ENCODE results near the gene NUMB. TPM values are rescaled to one million over a fixed set of nuclear protein-coding genes. Genes with fewer than 3 reads are reported as not detected.

NUMB gene
- polyA plus RNA-seq, 1 donor from 2014 or later, result 11.5 TPM

- Histone ChIP-seq H3K79me2 (replicated peaks; ENCODE audit: insufficient read depth, low read length) (no peaks in the 10 kb centered on the region), H4K20me1 (ENCODE audit: insufficient read depth) (no peaks in the 10 kb centered on the region), H3K9me3 (ENCODE audit: low read length) (no peaks in the 10 kb centered on the region), H3K4me3 (ENCODE audit: low read length) (no peak overlapping the region), H3K27me3 (ENCODE audit: insufficient read depth, low read depth, low read length) (no peaks in the 10 kb centered on the region), H2AFZ (ENCODE audit: low read depth, low read length) (no peak overlapping the region), H3K27ac (ENCODE audit: low read length) (no peak overlapping the region), H3K9me2 (ENCODE audit: insufficient read depth, low read length) (no peaks in the 10 kb centered on the region), H3K4me2 (ENCODE audit: low read length) (no peak overlapping the region), H3K9ac (ENCODE audit: low read length) (no peak overlapping the region), H3F3A (ENCODE audit: insufficient read depth, low read length, poor library complexity, severe bottlenecking) (no peaks in the 10 kb centered on the region), H3K36me3 (ENCODE audit: insufficient read depth, low read length) (no peaks in the 10 kb centered on the region)
- TF ChIP-seq EP300 (conservative IDR thresholded peaks at IDR 0.05; ENCODE audit: poor library complexity, severe bottlenecking) (no peak), TAF1 (IDR thresholded peaks at IDR 0.05; ENCODE audit: low read depth) (no peak), CTCF (IDR thresholded peaks at IDR 0.05; ENCODE audit: poor library complexity, severe bottlenecking) (no peak), RAD21 (conservative IDR thresholded peaks at IDR 0.05) (no peak), SMC3 (conservative IDR thresholded peaks at IDR 0.05; ENCODE audit: poor library complexity) (no peak), MXI1 (conservative IDR thresholded peaks at IDR 0.05; ENCODE audit: poor library complexity, severe bottlenecking) (no peak), POLR2AphosphoS5 (IDR thresholded peaks at IDR 0.05) (no peak), EZH2 (IDR thresholded peaks at IDR 0.05; ENCODE audit: borderline replicate concordance, insufficient read depth, low read length, poor library complexity, severe bottlenecking) (no peak)
- TF ChIP-seq, protein P1, sequence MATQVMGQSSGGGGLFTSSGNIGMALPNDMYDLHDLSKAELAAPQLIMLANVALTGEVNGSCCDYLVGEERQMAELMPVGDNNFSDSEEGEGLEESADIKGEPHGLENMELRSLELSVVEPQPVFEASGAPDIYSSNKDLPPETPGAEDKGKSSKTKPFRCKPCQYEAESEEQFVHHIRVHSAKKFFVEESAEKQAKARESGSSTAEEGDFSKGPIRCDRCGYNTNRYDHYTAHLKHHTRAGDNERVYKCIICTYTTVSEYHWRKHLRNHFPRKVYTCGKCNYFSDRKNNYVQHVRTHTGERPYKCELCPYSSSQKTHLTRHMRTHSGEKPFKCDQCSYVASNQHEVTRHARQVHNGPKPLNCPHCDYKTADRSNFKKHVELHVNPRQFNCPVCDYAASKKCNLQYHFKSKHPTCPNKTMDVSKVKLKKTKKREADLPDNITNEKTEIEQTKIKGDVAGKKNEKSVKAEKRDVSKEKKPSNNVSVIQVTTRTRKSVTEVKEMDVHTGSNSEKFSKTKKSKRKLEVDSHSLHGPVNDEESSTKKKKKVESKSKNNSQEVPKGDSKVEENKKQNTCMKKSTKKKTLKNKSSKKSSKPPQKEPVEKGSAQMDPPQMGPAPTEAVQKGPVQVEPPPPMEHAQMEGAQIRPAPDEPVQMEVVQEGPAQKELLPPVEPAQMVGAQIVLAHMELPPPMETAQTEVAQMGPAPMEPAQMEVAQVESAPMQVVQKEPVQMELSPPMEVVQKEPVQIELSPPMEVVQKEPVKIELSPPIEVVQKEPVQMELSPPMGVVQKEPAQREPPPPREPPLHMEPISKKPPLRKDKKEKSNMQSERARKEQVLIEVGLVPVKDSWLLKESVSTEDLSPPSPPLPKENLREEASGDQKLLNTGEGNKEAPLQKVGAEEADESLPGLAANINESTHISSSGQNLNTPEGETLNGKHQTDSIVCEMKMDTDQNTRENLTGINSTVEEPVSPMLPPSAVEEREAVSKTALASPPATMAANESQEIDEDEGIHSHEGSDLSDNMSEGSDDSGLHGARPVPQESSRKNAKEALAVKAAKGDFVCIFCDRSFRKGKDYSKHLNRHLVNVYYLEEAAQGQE (IDR thresholded peaks at IDR 0.05; ENCODE audit: borderline replicate concordance), result no peak
Observed at GRCh38 chr14:73339206-73339605, 119.1 kb downstream of the NUMB start.

- Histone ChIP-seq H3K27ac (ENCODE audit: low read length) (no peak overlapping the region), H3K27me3 (ENCODE audit: insufficient read depth, low read depth, low read length) (no peaks in the 10 kb centered on the region), H2AFZ (ENCODE audit: low read depth, low read length) (no peak overlapping the region), H3K9me3 (ENCODE audit: low read length) (no peaks in the 10 kb centered on the region), H3K9me2 (ENCODE audit: insufficient read depth, low read length) (no peaks in the 10 kb centered on the region), H3K4me2 (ENCODE audit: low read length) (no peak overlapping the region), H3K9ac (ENCODE audit: low read length) (no peak overlapping the region), H4K20me1 (ENCODE audit: insufficient read depth) (no peaks in the 10 kb centered on the region), H3K4me3 (ENCODE audit: low read length) (no peak overlapping the region), H3K36me3 (ENCODE audit: insufficient read depth, low read length) (no peaks in the 10 kb centered on the region), H3F3A (ENCODE audit: insufficient read depth, low read length, poor library complexity, severe bottlenecking) (no peaks in the 10 kb centered on the region), H3K79me2 (replicated peaks; ENCODE audit: insufficient read depth, low read length) (no peaks in the 10 kb centered on the region)
- TF ChIP-seq MXI1 (conservative IDR thresholded peaks at IDR 0.05; ENCODE audit: poor library complexity, severe bottlenecking) (no peak), CTCF (IDR thresholded peaks at IDR 0.05; ENCODE audit: poor library complexity, severe bottlenecking) (no peak), SMC3 (conservative IDR thresholded peaks at IDR 0.05; ENCODE audit: poor library complexity) (no peak), RAD21 (conservative IDR thresholded peaks at IDR 0.05) (no peak), EZH2 (IDR thresholded peaks at IDR 0.05; ENCODE audit: borderline replicate concordance, insufficient read depth, low read length, poor library complexity, severe bottlenecking) (no peak), TAF1 (IDR thresholded peaks at IDR 0.05; ENCODE audit: low read depth) (no peak), POLR2AphosphoS5 (IDR thresholded peaks at IDR 0.05) (no peak), EP300 (conservative IDR thresholded peaks at IDR 0.05; ENCODE audit: poor library complexity, severe bottlenecking) (no peak)
- TF ChIP-seq, protein P1 (IDR thresholded peaks at IDR 0.05; ENCODE audit: borderline replicate concordance), result no peak
Observed at GRCh38 chr14:73338551-73338950, 119.8 kb downstream of the NUMB start.
